BJ (cell line): ENCODE data around the gene SRGAP2. TPM values are rescaled to one million over a fixed set of nuclear protein-coding genes. Genes with fewer than 3 reads are reported as not detected.
"Not testable (repeated sequence)": the region's sequence is repeated elsewhere in the genome, so short reads cannot be mapped to it uniquely, and the experiment has no call there.

ENCODE experiments used
- CTCF ChIA-PET: fragments of 350-600 bp; formaldehyde crosslinking; extraction: SDS; loops from one replicate; lab custom pipeline; 2021; ENCODE audit warnings: antibody characterized with exemption, inconsistent platforms; lab: Yijun Ruan, JAX
- POLR2A ChIA-PET: fragments of 300-600 bp; sonication (Branson Sonifier 250); formaldehyde crosslinking; extraction: SDS; loops from one replicate; lab custom pipeline; 2021; ENCODE audit warnings: antibody characterized with exemption; lab: Charles Lee
- DNase-seq: peaks from one replicate; pipeline ENCODE4 v3.0.0-alpha.2; 2011; ENCODE audit warnings: low read depth
- H3K27me3 ChIP-seq: 2 replicates; pipeline ENCODE4 v1.6.0; 2011; ENCODE audit warnings: low read length; ENCODE audit not compliant: control insufficient read depth, insufficient read depth
- H3K36me3 ChIP-seq: 2 replicates; pipeline ENCODE4 v1.5.1; 2011; ENCODE audit warnings: low read length; ENCODE audit not compliant: control insufficient read depth, insufficient read depth
- H3K4me3 ChIP-seq: 2 replicates; pipeline ENCODE4 v1.5.1; 2011; ENCODE audit warnings: low read depth, mild to moderate bottlenecking, control low read depth, low read length
- polyA plus RNA-seq: library from polyadenylated mRNA; depleted of rRNA; stranded (reverse); fragments of >200 nt; gene quantifications from 2 replicates; pipeline ENCODE4 v1.2.3, GENCODE V29; 2011; rRNA removed

The SRGAP2 gene
- polyA plus RNA-seq, 1 experiment: 9.2 TPM

- H3K4me3 ChIP-seq, POLR2A ChIA-PET, H3K36me3 ChIP-seq, CTCF ChIA-PET, H3K27me3 ChIP-seq, DNase-seq: not testable (repeated sequence)
Observed at GRCh38 chr1:206235190-206235589, 31.8 kb downstream of the SRGAP2 start.

GRCh38 chr1:206240288-206240687, 36.9 kb downstream of the SRGAP2 start:
- CTCF ChIA-PET, H3K36me3 ChIP-seq, H3K27me3 ChIP-seq, DNase-seq, H3K4me3 ChIP-seq, POLR2A ChIA-PET: not testable (repeated sequence)

- H3K27me3 ChIP-seq, POLR2A ChIA-PET, H3K4me3 ChIP-seq, CTCF ChIA-PET, DNase-seq, H3K36me3 ChIP-seq: not testable (repeated sequence)
Observed at GRCh38 chr1:206243335-206243734, 40.0 kb downstream of the SRGAP2 start.

- H3K36me3 ChIP-seq, DNase-seq, H3K27me3 ChIP-seq, POLR2A ChIA-PET, CTCF ChIA-PET, H3K4me3 ChIP-seq: not testable (repeated sequence)
Observed at GRCh38 chr1:206245479-206245878, 42.1 kb downstream of the SRGAP2 start.

- DNase-seq, CTCF ChIA-PET, H3K27me3 ChIP-seq, H3K4me3 ChIP-seq, POLR2A ChIA-PET, H3K36me3 ChIP-seq: not testable (repeated sequence)
Observed at GRCh38 chr1:206246129-206246886, 43.0 kb downstream of the SRGAP2 start.

- DNase-seq, CTCF ChIA-PET, POLR2A ChIA-PET, H3K27me3 ChIP-seq, H3K36me3 ChIP-seq, H3K4me3 ChIP-seq: not testable (repeated sequence)
Observed at GRCh38 chr1:206250953-206251681, 47.8 kb downstream of the SRGAP2 start.

GRCh38 chr1:206252680-206253335, 49.5 kb downstream of the SRGAP2 start:
- H3K36me3 ChIP-seq, CTCF ChIA-PET, DNase-seq, H3K4me3 ChIP-seq, H3K27me3 ChIP-seq, POLR2A ChIA-PET: not testable (repeated sequence)

Other genes starting within 250 kb of the SRGAP2 start
- gene RAB7B, start 200.1 kb upstream of the SRGAP2 start, polyA plus RNA-seq: 9.1 and 11.3 TPM in 2 replicates
- gene CTSE, start 179.6 kb upstream of the SRGAP2 start, polyA plus RNA-seq: not detected in 2 replicates
- gene RHEX, start 150.4 kb upstream of the SRGAP2 start, polyA plus RNA-seq: not detected in 2 replicates
- gene AVPR1B, start 86.2 kb upstream of the SRGAP2 start, polyA plus RNA-seq: not detected in 2 replicates
- 2.5 and 4.1 TPM in 2 replicates for gene FAM72A, start 702 bp upstream of the SRGAP2 start, polyA plus RNA-seq